ENCODE measurements around the gene ATP1B1.

DNA sequence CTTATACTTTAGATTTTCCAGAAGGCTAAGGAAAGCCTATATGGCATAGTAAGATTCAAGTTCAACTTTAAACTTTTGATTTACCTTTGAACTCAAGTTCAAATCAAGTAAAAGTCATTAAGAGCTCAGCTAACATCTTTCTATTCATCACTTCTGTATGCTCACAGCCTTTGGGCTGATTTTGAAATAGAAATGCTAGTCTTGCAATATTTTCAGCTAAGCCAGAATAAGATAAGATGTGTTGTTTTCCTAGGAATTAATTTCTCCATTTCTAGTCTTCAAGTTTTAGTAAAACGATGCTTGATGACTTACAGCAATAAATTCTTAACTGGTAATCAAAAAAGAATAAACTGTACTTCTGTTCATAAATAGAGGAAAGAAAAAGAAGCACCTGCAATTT is 35.6 kb downstream of the ATP1B1 start:
- no peak for TF ChIP-seq EZH2 (IDR thresholded peaks at IDR 0.05; ENCODE audit: insufficient read depth, poor library complexity, severe bottlenecking)
- TF ChIP-seq EZH2phosphoT487 (IDR thresholded peaks at IDR 0.05; ENCODE audit: insufficient read depth, low read depth): no peak

Measured in GM23248 (cell line).